H1 (cell line): ENCODE results near the gene ELL2. TPM values are rescaled to one million over a fixed set of nuclear protein-coding genes. Genes with fewer than 3 reads are reported as not detected.

Source experiments
- CTCF ChIA-PET: fragments of 300-600 bp; sonication (Branson Sonifier 250); formaldehyde crosslinking; loops from one replicate; lab custom pipeline; 2021; ENCODE audit not compliant: partially characterized antibody; lab: Charles Lee
- POLR2A ChIA-PET: fragments of 300-600 bp; sonication (Branson Sonifier 250); formaldehyde crosslinking; loops from one replicate; lab custom pipeline; 2021; ENCODE audit warnings: inconsistent platforms; ENCODE audit not compliant: partially characterized antibody; lab: Charles Lee
- DNase-seq, 2 experiments: peaks; one replicate each; pipeline versions ENCODE4 v3.0.0 to v3.0.0-alpha.2; 2010 to 2022; ENCODE audit warnings: low spot score in 2 of 2, low read depth in 1 of 2, mixed read lengths in 1 of 2
- FAIRE-seq: peaks from 2 replicates; lab custom pipeline; 2011; peaks lifted over from hg19 to GRCh38; lab: Jason Lieb, UNC
- H2AFZ ChIP-seq: 2 replicates; pipeline ENCODE4 v1.8.1; 2012; ENCODE audit warnings: low read length, inconsistent platforms
- H2AK5ac ChIP-seq: 2 replicates; pipeline ENCODE4 v1.6.1; 2013; ENCODE audit warnings: low read depth, low read length
- H2BK120ac ChIP-seq: replicated peaks from 2 replicates; pipeline ENCODE3; 2013; ENCODE audit warnings: low read depth, low read length, inconsistent platforms
- H2BK12ac ChIP-seq: 2 replicates; pipeline ENCODE4 v1.6.1; 2013; ENCODE audit warnings: low read depth, low read length
- H2BK15ac ChIP-seq: 2 replicates; pipeline ENCODE4 v1.6.1; 2013; ENCODE audit warnings: low read length
- H2BK20ac ChIP-seq: 2 replicates; pipeline ENCODE4 v1.6.1; 2013; ENCODE audit warnings: low read length
- H2BK5ac ChIP-seq: 2 replicates; pipeline ENCODE4 v1.6.1; 2013; ENCODE audit warnings: low read depth, low read length
- H3K14ac ChIP-seq: 2 replicates; pipeline ENCODE4 v1.6.1; 2013; ENCODE audit warnings: inconsistent platforms; ENCODE audit not compliant: insufficient read length
- H3K18ac ChIP-seq: 2 replicates; pipeline ENCODE4 v1.6.1; 2013; ENCODE audit warnings: low read length; ENCODE audit errors: extremely low read depth
- H3K23ac ChIP-seq: 2 replicates; pipeline ENCODE4 v1.6.1; 2013; ENCODE audit warnings: inconsistent platforms; ENCODE audit not compliant: insufficient read length
- H3K23me2 ChIP-seq: 2 replicates; pipeline ENCODE4 v1.6.1; 2013; ENCODE audit warnings: low read depth, low read length
- H3K27ac ChIP-seq: 2 replicates; pipeline ENCODE4 v1.6.1; 2011; ENCODE audit warnings: low read depth, low read length, inconsistent platforms
- H3K27me3 ChIP-seq, 4 experiments: replicated peaks in 1 of 4; 1 replicate in 1 of 4; 2 replicates in 3 of 4; pipeline versions ENCODE4 v1.6.1 to v1.8.1; 2011 to 2013; ENCODE audit warnings: low read length in 3 of 4, mild to moderate bottlenecking in 3 of 4, inconsistent platforms in 2 of 4, mixed read lengths in 2 of 4, moderate library complexity in 1 of 4; ENCODE audit not compliant: control insufficient read depth in 3 of 4, insufficient read depth in 3 of 4; ENCODE audit errors: extremely low read depth in 1 of 4
- H3K36me3 ChIP-seq, 4 experiments: 2 replicates each; pipeline versions ENCODE4 v1.6.1 to v1.8.1; 2011 to 2013; ENCODE audit warnings: mild to moderate bottlenecking in 4 of 4, low read length in 3 of 4, moderate library complexity in 2 of 4, control low read depth in 1 of 4, inconsistent platforms in 1 of 4; ENCODE audit not compliant: insufficient read depth in 4 of 4, control insufficient read depth in 2 of 4
- H3K4ac ChIP-seq: replicated peaks from 2 replicates; pipeline ENCODE3; 2013; ENCODE audit warnings: low read length, low read depth, mixed read lengths, inconsistent platforms; ENCODE audit not compliant: insufficient read length
- H3K4me1 ChIP-seq, 4 experiments: replicated peaks in 1 of 4; 1 replicate in 1 of 4; 2 replicates in 3 of 4; pipeline versions ENCODE4 v1.6.1 to v1.8.1; 2011 to 2013; ENCODE audit warnings: low read length in 3 of 4, inconsistent platforms in 2 of 4, mixed read lengths in 1 of 4; ENCODE audit not compliant: insufficient read depth in 4 of 4, control insufficient read depth in 3 of 4
- H3K4me2 ChIP-seq, 2 experiments: 2 replicates each; pipeline versions ENCODE4 v1.6.1 to v1.8.1; 2011 to 2013; ENCODE audit warnings: low read depth in 2 of 2, low read length in 2 of 2, control low read depth in 1 of 2, inconsistent platforms in 1 of 2, mild to moderate bottlenecking in 1 of 2; ENCODE audit not compliant: insufficient read depth in 1 of 2
- H3K4me3 ChIP-seq, 4 experiments: fragments of 200-600, 300-600 bp in 1 of 4; sonication (generic), shearing (Covaris generic), sonication (Bioruptor Twin) in 1 of 4; 2 replicates each; pipeline versions ENCODE4 v1.5.1 to v1.8.1; 2011 to 2016; ENCODE audit warnings: low read length in 4 of 4, low read depth in 3 of 4, control low read depth in 2 of 4, inconsistent platforms in 2 of 4, mild to moderate bottlenecking in 2 of 4, mixed read lengths in 1 of 4, moderate library complexity in 1 of 4; ENCODE audit not compliant: insufficient read depth in 2 of 4; ENCODE audit errors: extremely low read depth in 1 of 4
- H3K56ac ChIP-seq: replicated peaks from 2 replicates; pipeline ENCODE3; 2013; ENCODE audit warnings: low read depth, mild to moderate bottlenecking, mixed read lengths, low read length, inconsistent platforms; ENCODE audit not compliant: insufficient read length
- H3K79me1 ChIP-seq: 2 replicates; pipeline ENCODE4 v1.6.1; 2013; ENCODE audit warnings: low read depth, low read length, control low read depth
- H3K79me2 ChIP-seq, 2 experiments: 2 replicates each; pipeline versions ENCODE4 v1.6.1 to v1.8.1; 2012 to 2013; ENCODE audit warnings: low read length in 2 of 2, mild to moderate bottlenecking in 2 of 2, inconsistent platforms in 1 of 2; ENCODE audit not compliant: insufficient read depth in 2 of 2, control insufficient read depth in 1 of 2
- H3K9ac ChIP-seq, 4 experiments: replicated peaks in 1 of 4; 1 replicate in 1 of 4; 2 replicates in 3 of 4; pipeline versions ENCODE4 v1.6.1 to v1.8.1; 2011 to 2013; ENCODE audit warnings: low read depth in 3 of 4, low read length in 3 of 4, control low read depth in 2 of 4, mild to moderate bottlenecking in 2 of 4, moderate library complexity in 2 of 4, inconsistent platforms in 1 of 4; ENCODE audit errors: extremely low read depth in 1 of 4
- H3K9me3 ChIP-seq, 2 experiments: 2 replicates each; pipeline versions ENCODE4 v1.6.1 to v1.8.1; 2012 to 2013; ENCODE audit warnings: mild to moderate bottlenecking in 2 of 2, moderate library complexity in 2 of 2, control low read depth in 1 of 2, inconsistent platforms in 1 of 2, low read depth in 1 of 2, low read length in 1 of 2, mixed read lengths in 1 of 2; ENCODE audit not compliant: insufficient read depth in 2 of 2
- H4K20me1 ChIP-seq, 2 experiments: replicated peaks in 1 of 2; 2 replicates each; pipeline versions ENCODE3 to v1.8.1; 2011 to 2013; ENCODE audit warnings: inconsistent platforms in 2 of 2, low read length in 2 of 2, mild to moderate bottlenecking in 1 of 2; ENCODE audit not compliant: insufficient read depth in 2 of 2, control insufficient read depth in 1 of 2
- H4K5ac ChIP-seq: 2 replicates; pipeline ENCODE4 v1.6.1; 2013; ENCODE audit warnings: low read length, low read depth, mixed read lengths, inconsistent platforms; ENCODE audit not compliant: insufficient read length
- H4K8ac ChIP-seq: 2 replicates; pipeline ENCODE4 v1.8.0; 2013; ENCODE audit warnings: mild to moderate bottlenecking, moderate library complexity, low read length, inconsistent platforms; ENCODE audit not compliant: insufficient read depth; ENCODE audit errors: extremely low read depth
- H4K91ac ChIP-seq: replicated peaks from 2 replicates; pipeline ENCODE3; 2013; ENCODE audit warnings: low read length, mixed read lengths, inconsistent platforms; ENCODE audit not compliant: insufficient read length
- POLR2AphosphoS5 ChIP-seq: IDR thresholded peaks from 2 replicates; pipeline ENCODE4 v1.6.1; 2011; ENCODE audit warnings: low read depth, low read length
- SP1 ChIP-seq: IDR thresholded peaks from 2 replicates; pipeline ENCODE4 v1.6.1; 2011; ENCODE audit warnings: low read depth, low read length
- SUZ12 ChIP-seq: fragments of 200-600 bp; sonication (generic); IDR thresholded peaks from 2 replicates; pipeline ENCODE4 v1.6.1; 2012; ENCODE audit warnings: mild to moderate bottlenecking, inconsistent platforms, low read length, moderate library complexity, mixed read lengths
- TAF1 ChIP-seq: IDR thresholded peaks from 2 replicates; pipeline ENCODE4 v1.6.1; 2011; ENCODE audit warnings: mild to moderate bottlenecking, low read depth, low read length
- polyA plus RNA-seq, 7 experiments: library from polyadenylated mRNA; depleted of rRNA in 3 of 7; stranded (reverse) in 5 of 7; unstranded in 2 of 7; fragments of >200 nt in 5 of 7; fragments of 200-250 nt in 2 of 7; gene quantifications; 1 replicate in 5 of 7; 2 replicates in 1 of 7; 4 replicates in 1 of 7; pipeline versions ENCODE4 v1.2.1 to v1.2.3, GENCODE V29; 2011 to 2013; ENCODE audit warnings: missing spikeins in 2 of 7, mixed read lengths in 2 of 7
- total RNA-seq: library from RNA; stranded (reverse); fragmentation: NEBNext Ultra II Directional; extraction: Animal tissue kit (Norgen Biotek cat#: 25700); gene quantifications from 2 replicates; pipeline ENCODE4 v1.2.1, GENCODE V29; 2021
- TF ChIP-seq, protein P1 (sequence below): IDR thresholded peaks from 2 replicates; pipeline ENCODE4 v1.6.1; 2012; ENCODE audit warnings: inconsistent platforms

ELL2 gene
- total and polyA plus RNA-seq, 2 of the 8 experiments (the other 6 are each of a cell fraction or from before 2014, with no cell fraction given) = 6.3 to 29.4 TPM

DNA sequence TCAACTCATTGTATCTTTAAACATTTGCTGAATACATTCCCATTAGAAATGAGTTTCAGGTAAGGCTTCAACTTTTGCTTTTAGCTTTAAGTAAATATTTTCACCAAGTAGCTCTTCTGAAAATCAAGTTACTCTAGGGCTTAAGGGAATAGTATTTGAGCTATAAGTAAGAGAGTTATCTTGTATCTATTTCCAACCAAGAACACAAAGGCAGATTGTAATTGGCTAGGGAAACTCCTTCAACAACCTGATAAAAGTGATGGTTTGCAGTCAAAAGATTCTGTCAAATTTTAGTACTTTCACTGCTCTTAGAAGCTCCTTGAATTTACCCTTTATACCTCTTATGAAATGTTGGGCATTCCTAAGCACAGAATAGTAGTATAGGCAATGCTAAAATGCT is 13.0 kb downstream of the ELL2 start:
- Histone ChIP-seq H3K56ac (no peak overlapping the region), H3K9me3 (no peaks in the 10 kb centered on the region), H3K79me2 (peaks cover 0 to 51% of the 10 kb centered on the region in 2 experiments; a peak in 2 of 4 replicates), H2BK120ac (no peak overlapping the region), H3K4me2 (no peak overlapping the region), H4K20me1 (no peaks in the 10 kb centered on the region), H3K4me1 (peaks cover 0 to 2% (median 0%) of the 10 kb centered on the region in 4 experiments; a peak in 1 of 7 replicates), H3K4me3 (no peak overlapping the region), H3K36me3 (no peaks in the 10 kb centered on the region), H3K23me2 (no peaks in the 10 kb centered on the region), H4K8ac (no peak overlapping the region), H4K91ac (no peak overlapping the region), H3K27me3 (no peaks in the 10 kb centered on the region), H2AK5ac (no peak overlapping the region), H2BK15ac (no peak overlapping the region), H3K4ac (no peak overlapping the region), H3K23ac (no peak overlapping the region), H2BK20ac (no peak overlapping the region), H3K18ac (no peak overlapping the region), H3K79me1 (no peaks in the 10 kb centered on the region), H4K5ac (no peak overlapping the region), H3K27ac (no peak overlapping the region), H3K14ac (no peak overlapping the region), H2BK5ac (no peak overlapping the region), H2AFZ (no peak overlapping the region), H3K9ac (no peak overlapping the region), H2BK12ac (no peak overlapping the region)
- FAIRE-seq (no peak), DNase-seq (no peak)
- ChIA-PET POLR2A (interaction anchor here (0.8 to 1.3 kb wide), 3 partner anchors 14 to 24 kb away, joined by 3 to 4 read pairs (median 4); no protein-coding TSS in a partner anchor), CTCF (interaction anchor here (1.1 to 1.6 kb wide), 3 partner anchors 32 to 226 kb away, joined by 3 to 4 read pairs (median 3); no protein-coding TSS in a partner anchor)
- TF ChIP-seq, protein P1, sequence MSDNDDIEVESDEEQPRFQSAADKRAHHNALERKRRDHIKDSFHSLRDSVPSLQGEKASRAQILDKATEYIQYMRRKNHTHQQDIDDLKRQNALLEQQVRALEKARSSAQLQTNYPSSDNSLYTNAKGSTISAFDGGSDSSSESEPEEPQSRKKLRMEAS = no peak
- TF ChIP-seq POLR2AphosphoS5 = no peak
- no peak for TF ChIP-seq SP1
- no peak for TF ChIP-seq TAF1
- TF ChIP-seq SUZ12 = no peak
